Esophagus (tissue), 2 donors: ENCODE data around the gene SHISAL2A. TPM values are rescaled to one million over a fixed set of nuclear protein-coding genes. Genes with fewer than 3 reads are reported as not detected.

Experiments used
- H3K27ac ChIP-seq, 2 donors: one replicate each; pipeline ENCODE4 v1.5.1; 2013; ENCODE audit warnings: low read depth in 2 of 2, mild to moderate bottlenecking in 2 of 2, inconsistent platforms in 1 of 2, low read length in 1 of 2, moderate library complexity in 1 of 2
- H3K27me3 ChIP-seq, 2 donors: one replicate each; pipeline ENCODE4 v1.6.1; 2013; ENCODE audit warnings: low read length in 2 of 2, control low read depth in 1 of 2, mild to moderate bottlenecking in 1 of 2; ENCODE audit not compliant: insufficient read depth in 2 of 2, control insufficient read depth in 1 of 2
- H3K36me3 ChIP-seq, 2 donors: one replicate each; pipeline ENCODE4 v1.6.1; 2013; ENCODE audit warnings: low read length in 1 of 2; ENCODE audit not compliant: control insufficient read depth in 2 of 2, insufficient read depth in 2 of 2
- H3K4me1 ChIP-seq, 2 donors: one replicate each; pipeline ENCODE4 v1.6.1; 2013; ENCODE audit warnings: low read length in 1 of 2; ENCODE audit not compliant: control insufficient read depth in 2 of 2, insufficient read depth in 2 of 2
- H3K4me3 ChIP-seq, 2 donors: one replicate each; pipeline ENCODE4 v1.5.1; 2013; ENCODE audit warnings: low read length in 2 of 2, mild to moderate bottlenecking in 2 of 2, low read depth in 1 of 2, moderate library complexity in 1 of 2
- H3K9me3 ChIP-seq, 2 donors: one replicate each; pipeline ENCODE4 v1.6.1; 2013; ENCODE audit warnings: mild to moderate bottlenecking in 2 of 2, low read depth in 1 of 2, low read length in 1 of 2, moderate library complexity in 1 of 2; ENCODE audit not compliant: control insufficient read depth in 2 of 2, insufficient read depth in 1 of 2
- WGBS, 2 donors: extraction: QIAGEN DNeasy Blood & Tissue Kit; methylation state at CpG; one replicate each; pipeline ENCODE4 v1.1.7; 2013; 5-methylcytosine and 5-hydroxymethylcytosine counted together
- polyA plus RNA-seq, 2 donors: library from polyadenylated mRNA; stranded (reverse); fragments of 200-250 nt; gene quantifications; one replicate each; pipeline ENCODE4 v1.2.3, GENCODE V29; 2013
- donor health status: healthy with polysubstance abuse.
- donor health status: Bipolar disorder and iron deficiency.

Gene SHISAL2A
- polyA plus RNA-seq, 2 donors: 0.16 to 0.20 TPM

DNA sequence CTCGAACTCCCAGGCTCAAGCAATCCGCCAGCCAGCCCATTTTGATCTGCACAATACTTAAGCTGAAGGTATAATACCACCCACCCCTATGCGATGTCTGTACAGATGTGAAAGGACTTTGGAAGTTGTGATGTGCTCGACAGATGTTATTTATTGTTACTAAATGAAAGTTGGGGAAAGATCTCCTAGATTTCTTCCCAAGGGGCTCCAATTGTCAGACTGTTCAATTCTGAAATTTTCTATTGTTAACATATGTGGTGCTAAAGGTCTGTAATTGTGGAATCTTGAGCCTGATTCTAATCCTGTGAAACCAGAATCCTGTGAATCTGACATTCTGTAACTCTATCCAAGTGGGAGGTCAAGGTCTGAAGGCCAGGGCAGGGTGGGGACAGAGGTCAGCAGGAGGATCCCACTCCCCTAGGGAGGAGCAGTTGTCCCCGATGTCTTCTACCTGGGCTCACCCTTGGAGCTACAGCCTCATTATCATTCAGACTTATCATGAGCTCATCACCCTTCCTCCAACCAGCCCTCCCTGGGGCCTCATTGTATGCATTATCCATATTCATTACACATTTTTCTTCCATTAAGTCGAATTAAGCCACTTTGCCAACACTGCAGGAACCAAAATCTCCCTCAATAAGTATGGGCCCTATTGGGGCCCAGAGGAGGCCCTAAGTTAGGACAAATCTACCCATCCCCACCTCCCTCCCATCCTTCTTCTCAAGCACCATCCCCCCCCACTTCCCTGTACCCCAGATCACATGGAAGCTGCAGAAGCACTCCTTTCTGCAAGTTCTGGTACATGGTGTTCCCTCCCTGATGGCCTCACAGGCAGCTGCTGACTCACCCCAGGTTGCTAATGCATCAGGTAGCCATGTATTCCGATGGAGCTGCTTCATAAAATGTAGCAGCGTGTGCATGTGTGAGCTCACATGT lies 32.3 kb downstream of the SHISAL2A start:
- no peak overlapping the region for H3K27ac ChIP-seq
- H3K9me3 ChIP-seq: no peaks in the 10 kb centered on the region
- no peaks in the 10 kb centered on the region for H3K4me1 ChIP-seq
- no peaks in the 10 kb centered on the region for H3K27me3 ChIP-seq
- H3K4me3 ChIP-seq: no peak overlapping the region
- 84 to 86% methylated on average over 8 of the region's 8 CpGs for WGBS, 2 donors
- H3K36me3 ChIP-seq: no peaks in the 10 kb centered on the region

DNA sequence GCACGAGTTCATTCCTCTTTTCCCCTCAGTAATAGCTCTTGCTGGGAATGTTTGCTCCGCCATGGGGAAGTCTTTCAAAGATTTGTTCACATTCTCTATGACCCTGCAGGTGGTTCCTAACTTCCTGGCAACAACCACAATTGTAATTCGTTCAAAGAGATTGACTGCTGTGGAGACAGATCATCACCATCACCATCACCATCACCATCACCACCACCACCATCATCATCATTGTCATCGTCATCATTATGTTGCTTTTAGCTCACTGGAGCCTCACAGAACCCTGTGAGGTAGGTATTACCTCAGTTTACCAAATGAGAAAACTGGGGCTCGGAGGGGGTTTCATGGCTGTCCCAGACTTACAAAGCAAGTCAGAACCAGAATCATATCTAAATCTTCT lies 34.3 kb downstream of the SHISAL2A start:
- no peak overlapping the region for H3K27ac ChIP-seq
- no peaks in the 10 kb centered on the region for H3K27me3 ChIP-seq
- no peaks in the 10 kb centered on the region for H3K9me3 ChIP-seq
- no peaks in the 10 kb centered on the region for H3K36me3 ChIP-seq
- H3K4me1 ChIP-seq: no peaks in the 10 kb centered on the region
- no peak overlapping the region for H3K4me3 ChIP-seq
- WGBS, 2 donors: 85 to 93% methylated on average over 5 of the region's 5 CpGs

DNA sequence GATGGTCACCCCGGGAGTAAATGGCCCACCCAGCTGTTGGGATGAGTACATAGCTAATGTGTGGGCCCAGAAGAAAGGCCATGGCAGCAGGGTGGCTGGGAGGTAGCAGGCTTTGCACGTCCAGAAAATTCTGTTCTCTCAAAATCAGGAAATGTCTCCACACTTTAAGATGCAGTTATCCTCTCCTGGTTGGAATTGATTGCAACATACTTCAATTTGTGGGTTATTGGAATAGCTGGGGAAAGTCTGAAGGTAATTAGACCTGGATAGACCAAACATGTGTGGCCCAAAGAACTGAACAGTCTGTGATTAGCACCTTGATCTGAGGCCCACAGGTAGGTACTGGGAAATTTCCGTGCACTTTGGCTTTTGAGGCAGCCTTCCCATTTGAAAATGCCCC lies 35.0 kb downstream of the SHISAL2A start:
- no peaks in the 10 kb centered on the region for H3K9me3 ChIP-seq
- H3K4me3 ChIP-seq: no peak overlapping the region
- no peaks in the 10 kb centered on the region for H3K36me3 ChIP-seq
- H3K4me1 ChIP-seq: no peaks in the 10 kb centered on the region
- no peak overlapping the region for H3K27ac ChIP-seq
- WGBS, 2 donors: 86 to 93% methylated on average over 3 of the region's 3 CpGs
- H3K27me3 ChIP-seq: no peaks in the 10 kb centered on the region

DNA sequence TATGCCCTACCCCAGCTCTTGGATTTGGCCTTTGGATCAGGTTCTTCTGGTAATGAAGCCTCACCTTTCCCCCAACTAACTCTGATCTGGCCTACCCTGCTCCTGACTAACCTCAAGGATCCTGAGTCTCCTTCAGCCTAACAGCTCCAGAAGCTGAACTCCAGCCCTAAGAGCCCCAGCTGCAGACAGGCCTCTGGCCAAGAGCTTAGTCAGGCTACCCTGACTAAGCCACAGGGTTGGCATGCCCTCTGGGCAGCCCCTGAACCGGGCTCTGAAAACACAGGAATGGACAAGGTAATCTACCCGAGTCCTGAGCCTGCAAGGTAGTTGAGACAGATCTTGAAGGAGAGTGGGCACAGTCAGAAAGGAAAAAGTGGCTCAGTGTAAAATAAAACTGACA lies 35.7 kb downstream of the SHISAL2A start:
- Histone ChIP-seq H3K27ac (no peak overlapping the region), H3K36me3 (no peaks in the 10 kb centered on the region), H3K4me3 (no peak overlapping the region), H3K4me1 (no peaks in the 10 kb centered on the region), H3K27me3 (no peaks in the 10 kb centered on the region), H3K9me3 (no peaks in the 10 kb centered on the region)
- WGBS, 2 donors: 67 to 74% methylated on average over 2 of the region's 2 CpGs

DNA sequence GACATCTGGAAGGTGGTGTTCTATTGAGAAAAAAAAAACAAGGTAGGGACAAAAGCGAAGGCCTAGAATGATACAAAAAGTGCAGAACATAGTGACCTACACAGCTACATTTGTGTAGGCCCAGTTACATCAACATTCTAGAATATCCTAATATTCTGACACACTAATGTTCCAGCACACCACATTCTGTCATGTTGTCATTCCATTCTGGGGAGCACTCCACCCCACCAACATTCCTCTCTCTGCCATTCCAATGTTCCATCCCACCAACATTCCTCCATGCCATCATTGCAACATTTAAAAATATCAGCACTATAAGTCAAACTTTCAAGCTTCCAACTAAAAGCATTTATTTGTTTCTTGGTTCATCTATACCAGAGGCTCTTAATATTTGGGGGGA lies 36.7 kb downstream of the SHISAL2A start:
- H3K36me3 ChIP-seq: no peaks in the 10 kb centered on the region
- WGBS, 2 donors: 94 to 97% methylated on average over 1 of the region's 1 CpG
- H3K4me3 ChIP-seq: no peak overlapping the region
- H3K4me1 ChIP-seq: no peaks in the 10 kb centered on the region
- no peaks in the 10 kb centered on the region for H3K9me3 ChIP-seq
- H3K27ac ChIP-seq: no peak overlapping the region
- no peaks in the 10 kb centered on the region for H3K27me3 ChIP-seq

DNA sequence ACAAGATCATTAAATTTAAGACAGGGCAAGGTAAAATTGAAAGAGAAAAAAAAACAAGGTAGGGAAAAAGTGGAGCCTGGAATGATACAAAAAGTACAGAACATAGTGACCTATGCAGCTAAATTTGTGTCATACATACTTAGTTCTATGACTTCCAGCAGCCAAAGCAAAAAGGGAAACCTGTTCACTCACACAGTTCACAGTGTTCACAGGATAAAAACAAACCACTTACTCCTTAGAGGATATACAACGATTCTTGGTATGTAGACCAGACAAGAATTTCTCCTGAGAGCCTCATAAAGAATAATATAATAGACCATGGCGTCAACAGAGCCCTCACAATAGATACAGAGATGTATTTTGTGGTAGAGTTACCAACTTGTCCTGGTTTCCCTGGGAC lies 37.6 kb downstream of the SHISAL2A start:
- no peaks in the 10 kb centered on the region for H3K9me3 ChIP-seq
- no peaks in the 10 kb centered on the region for H3K4me1 ChIP-seq
- H3K4me3 ChIP-seq: no peak overlapping the region
- H3K27ac ChIP-seq: no peak overlapping the region
- H3K36me3 ChIP-seq: no peaks in the 10 kb centered on the region
- H3K27me3 ChIP-seq: no peaks in the 10 kb centered on the region
- WGBS, 2 donors: 81 to 85% methylated on average over 2 of the region's 2 CpGs

DNA sequence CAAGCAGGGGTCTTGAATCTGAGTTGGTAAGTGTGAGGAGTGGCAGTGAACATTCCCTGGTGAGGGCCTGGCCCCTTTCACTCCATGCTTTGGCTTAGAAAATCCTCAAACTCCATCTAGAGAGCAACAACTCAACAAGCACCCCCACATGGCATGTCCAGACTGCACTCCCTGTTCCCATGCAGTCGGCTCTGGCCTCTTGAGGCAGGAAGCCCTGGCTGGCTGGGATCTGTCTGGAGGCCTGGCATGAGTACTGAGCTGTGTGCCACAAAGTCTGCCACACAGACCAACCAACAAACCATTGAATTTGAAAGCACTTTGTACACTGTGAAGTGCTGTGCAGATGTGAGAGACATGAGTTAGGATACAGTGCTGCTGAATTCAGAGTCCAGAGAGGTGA lies 40.0 kb downstream of the SHISAL2A start:
- Histone ChIP-seq H3K4me3 (no peak overlapping the region), H3K27ac (no peak overlapping the region), H3K4me1 (no peaks in the 10 kb centered on the region), H3K27me3 (no peaks in the 10 kb centered on the region), H3K36me3 (no peaks in the 10 kb centered on the region), H3K9me3 (no peaks in the 10 kb centered on the region)
- 20 to 25% methylated on average over 1 of the region's 1 CpG for WGBS, 2 donors

DNA sequence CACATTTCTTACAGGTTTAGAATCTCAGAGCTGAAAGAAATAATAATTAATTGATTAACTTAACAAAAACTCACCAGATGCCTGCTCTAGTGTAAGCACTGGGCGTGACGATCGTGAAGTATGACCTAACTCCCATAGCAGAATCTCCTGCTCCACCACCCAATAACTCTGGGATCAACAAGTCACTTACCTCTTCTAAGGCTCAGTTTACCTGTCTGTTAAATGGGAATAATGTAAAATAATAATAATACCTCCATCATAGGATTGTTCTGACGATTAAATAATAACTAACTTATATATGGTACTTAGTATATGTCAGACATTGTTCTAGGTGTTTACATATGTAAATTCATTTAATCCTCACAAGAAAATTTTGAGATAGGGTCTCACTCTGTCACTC lies 40.5 kb downstream of the SHISAL2A start:
- 86 to 92% methylated on average over 4 of the region's 4 CpGs for WGBS, 2 donors

DNA sequence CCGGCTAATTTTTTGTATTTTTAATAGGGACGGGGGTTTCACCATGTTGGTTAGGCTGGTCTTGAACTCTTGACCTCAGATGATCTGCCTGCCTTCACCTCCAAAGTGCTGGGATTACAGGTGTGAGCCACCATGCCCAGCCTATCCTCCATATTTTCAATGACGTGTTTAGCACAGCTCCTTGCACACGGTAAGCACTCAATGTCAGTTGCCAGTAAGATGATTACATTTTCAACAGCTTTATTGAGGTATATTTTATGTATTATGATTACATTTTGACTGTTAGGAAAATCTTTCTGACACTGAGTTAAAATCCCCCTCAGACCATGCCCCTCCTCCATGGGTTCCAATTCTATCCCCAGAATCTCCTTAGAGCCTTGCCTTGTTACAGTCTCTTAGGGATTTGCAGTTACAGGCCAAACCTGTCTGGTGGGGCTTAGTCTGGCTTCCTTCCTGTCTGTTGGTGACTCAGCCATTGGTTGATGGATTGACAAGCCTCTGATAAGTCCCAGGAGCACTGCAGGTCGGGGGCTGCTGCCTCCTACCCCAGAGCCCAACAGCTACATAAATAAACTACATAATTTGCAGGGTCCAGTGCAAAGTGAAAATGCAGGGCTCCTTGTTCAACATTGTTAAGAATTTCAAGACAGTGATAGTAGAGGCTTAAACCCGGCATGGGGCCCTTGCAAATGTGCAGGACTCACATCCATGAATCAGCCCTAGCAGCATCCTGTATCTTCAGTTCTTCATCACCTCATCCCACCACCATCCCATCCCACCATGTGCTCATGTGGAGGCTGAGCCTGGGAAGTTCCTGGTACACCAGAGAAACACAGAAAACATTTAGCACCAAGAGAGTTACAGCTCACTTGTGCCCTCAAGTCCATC lies 41.8 kb downstream of the SHISAL2A start:
- Histone ChIP-seq H3K27ac (no peak overlapping the region), H3K27me3 (no peaks in the 10 kb centered on the region), H3K4me1 (no peaks in the 10 kb centered on the region), H3K36me3 (no peaks in the 10 kb centered on the region), H3K9me3 (no peaks in the 10 kb centered on the region), H3K4me3 (no peak overlapping the region)
- 63 to 66% methylated on average over 6 of the region's 6 CpGs for WGBS, 2 donors

More for the DNA sequence above, 40.5 kb downstream of the SHISAL2A start:
- Histone ChIP-seq H3K27me3 (no peaks in the 10 kb centered on the region), H3K27ac (no peak overlapping the region), H3K9me3 (no peaks in the 10 kb centered on the region), H3K36me3 (no peaks in the 10 kb centered on the region), H3K4me1 (no peaks in the 10 kb centered on the region), H3K4me3 (no peak overlapping the region)
